ENCODE results near the gene AMDHD1.
"Not testable (repeated sequence)": the region's sequence is repeated elsewhere in the genome, so short reads cannot be mapped to it uniquely, and the experiment has no call there.

AMDHD1 gene

GRCh38 chr12:95951515-95951914 is 8.4 kb downstream of the AMDHD1 start:
- Mint-ChIP-seq H3K27me3 (no peaks in the 10 kb centered on the region), H3K4me1 (ENCODE audit: low read depth) (peaks cover 14% of the 10 kb centered on the region), H3K9me3 (peaks cover 8% of the 10 kb centered on the region), H3K27ac (no peak overlapping the region), H3K4me3 (no peak overlapping the region), H3K36me3 (ENCODE audit: low read depth) (no peaks in the 10 kb centered on the region)
- intact Hi-C loops (cut with micrococcal nuclease) = no loop called here

- intact Hi-C loops (cut with micrococcal nuclease) = no loop called here
- H3K9me3 Mint-ChIP-seq = peaks cover 8% of the 10 kb centered on the region
- peaks cover 14% of the 10 kb centered on the region for H3K4me1 Mint-ChIP-seq (ENCODE audit: low read depth)
- H3K4me3 Mint-ChIP-seq = no peak overlapping the region
- no peaks in the 10 kb centered on the region for H3K36me3 Mint-ChIP-seq (ENCODE audit: low read depth)
- H3K27ac Mint-ChIP-seq = no peak overlapping the region
- no peaks in the 10 kb centered on the region for H3K27me3 Mint-ChIP-seq
These were observed 9.9 kb downstream of the AMDHD1 start for GRCh38 chr12:95953000-95953399.

- Mint-ChIP-seq H3K27ac (no peak overlapping the region), H3K27me3 (no peaks in the 10 kb centered on the region), H3K36me3 (ENCODE audit: low read depth) (no peaks in the 10 kb centered on the region), H3K4me3 (no peak overlapping the region), H3K9me3 (peaks cover 8% of the 10 kb centered on the region), H3K4me1 (ENCODE audit: low read depth) (peaks cover 20% of the 10 kb centered on the region)
- intact Hi-C loops (cut with micrococcal nuclease) = no loop called here
These were observed 12.5 kb downstream of the AMDHD1 start for GRCh38 chr12:95955549-95956159.

GRCh38 chr12:95956557-95957145 is 13.5 kb downstream of the AMDHD1 start:
- Mint-ChIP-seq H3K36me3 (ENCODE audit: low read depth) (no peaks in the 10 kb centered on the region), H3K9me3 (no peaks in the 10 kb centered on the region), H3K4me3 (no peak overlapping the region), H3K4me1 (ENCODE audit: low read depth) (peaks cover 11% of the 10 kb centered on the region), H3K27me3 (no peaks in the 10 kb centered on the region), H3K27ac (no peak overlapping the region)
- intact Hi-C loops (cut with micrococcal nuclease) = no loop called here

- no peaks in the 10 kb centered on the region for H3K36me3 Mint-ChIP-seq (ENCODE audit: low read depth)
- H3K9me3 Mint-ChIP-seq = no peaks in the 10 kb centered on the region
- intact Hi-C loops (cut with micrococcal nuclease) = loop anchor here (2.0 kb wide), 1 partner anchor 40 kb away; no protein-coding TSS in a partner anchor
- no peak overlapping the region for H3K27ac Mint-ChIP-seq
- H3K27me3 Mint-ChIP-seq = no peaks in the 10 kb centered on the region
- no peak overlapping the region for H3K4me3 Mint-ChIP-seq
- H3K4me1 Mint-ChIP-seq (ENCODE audit: low read depth) = peaks cover 5% of the 10 kb centered on the region
These were observed 16.0 kb downstream of the AMDHD1 start for GRCh38 chr12:95959107-95959506.

GRCh38 chr12:95960241-95960640 is 17.1 kb downstream of the AMDHD1 start:
- Mint-ChIP-seq H3K4me3 (no peak overlapping the region), H3K36me3 (ENCODE audit: low read depth) (no peaks in the 10 kb centered on the region), H3K27me3 (no peaks in the 10 kb centered on the region), H3K9me3 (no peaks in the 10 kb centered on the region), H3K27ac (no peak overlapping the region), H3K4me1 (ENCODE audit: low read depth) (peaks cover 13% of the 10 kb centered on the region)
- intact Hi-C loops (cut with micrococcal nuclease) = no loop called here

- H3K27me3 Mint-ChIP-seq = no peaks in the 10 kb centered on the region
- H3K36me3 Mint-ChIP-seq (ENCODE audit: low read depth) = peaks cover 7% of the 10 kb centered on the region
- peaks cover 13% of the 10 kb centered on the region for H3K4me1 Mint-ChIP-seq (ENCODE audit: low read depth)
- H3K4me3 Mint-ChIP-seq = no peak overlapping the region
- intact Hi-C loops (cut with micrococcal nuclease) = no loop called here
- H3K27ac Mint-ChIP-seq = no peak overlapping the region
- H3K9me3 Mint-ChIP-seq = no peaks in the 10 kb centered on the region
These were observed 19.1 kb downstream of the AMDHD1 start for GRCh38 chr12:95962222-95962621.

- Mint-ChIP-seq H3K9me3 (no peaks in the 10 kb centered on the region), H3K27me3 (no peaks in the 10 kb centered on the region), H3K36me3 (ENCODE audit: low read depth) (peaks cover 7% of the 10 kb centered on the region), H3K4me3 (no peak overlapping the region), H3K27ac (no peak overlapping the region), H3K4me1 (ENCODE audit: low read depth) (peaks cover 13% of the 10 kb centered on the region)
- intact Hi-C loops (cut with micrococcal nuclease) = no loop called here
These were observed 20.0 kb downstream of the AMDHD1 start for GRCh38 chr12:95963096-95963495.

GRCh38 chr12:95966287-95966870 is 23.2 kb downstream of the AMDHD1 start:
- no peaks in the 10 kb centered on the region for H3K27me3 Mint-ChIP-seq
- intact Hi-C loops (cut with micrococcal nuclease) = no loop called here
- H3K36me3 Mint-ChIP-seq (ENCODE audit: low read depth) = peaks cover 7% of the 10 kb centered on the region
- no peak overlapping the region for H3K27ac Mint-ChIP-seq
- H3K4me3 Mint-ChIP-seq = no peak overlapping the region
- peaks cover 8% of the 10 kb centered on the region for H3K4me1 Mint-ChIP-seq (ENCODE audit: low read depth)
- H3K9me3 Mint-ChIP-seq = no peaks in the 10 kb centered on the region

- Mint-ChIP-seq H3K27ac (no peak overlapping the region), H3K4me1 (ENCODE audit: low read depth) (peaks cover 8% of the 10 kb centered on the region), H3K4me3 (no peak overlapping the region), H3K9me3 (no peaks in the 10 kb centered on the region), H3K36me3 (ENCODE audit: low read depth) (peaks cover 7% of the 10 kb centered on the region), H3K27me3 (no peaks in the 10 kb centered on the region)
- intact Hi-C loops (cut with micrococcal nuclease) = no loop called here
These were observed 24.2 kb downstream of the AMDHD1 start for GRCh38 chr12:95967301-95967700.

- H3K36me3 Mint-ChIP-seq (ENCODE audit: low read depth); intact Hi-C loops (cut with micrococcal nuclease); H3K4me3 Mint-ChIP-seq: not testable (repeated sequence)
These were observed 26.0 kb downstream of the AMDHD1 start for GRCh38 chr12:95969116-95969515.

GRCh38 chr12:95970905-95971304 is 27.8 kb downstream of the AMDHD1 start:
- Mint-ChIP-seq H3K36me3 (ENCODE audit: low read depth) (peaks cover 7% of the 10 kb centered on the region), H3K27me3 (no peaks in the 10 kb centered on the region), H3K4me3 (no peak overlapping the region), H3K9me3 (no peaks in the 10 kb centered on the region), H3K27ac (no peak overlapping the region), H3K4me1 (ENCODE audit: low read depth) (no peaks in the 10 kb centered on the region)
- intact Hi-C loops (cut with micrococcal nuclease) = no loop called here

More at GRCh38 chr12:95969116-95969515, 26.0 kb downstream of the AMDHD1 start:
- H3K27me3 Mint-ChIP-seq; H3K9me3 Mint-ChIP-seq; H3K4me1 Mint-ChIP-seq (ENCODE audit: low read depth); H3K27ac Mint-ChIP-seq: not testable (repeated sequence)

- Mint-ChIP-seq H3K9me3 (no peaks in the 10 kb centered on the region), H3K4me3 (no peak overlapping the region), H3K27me3 (no peaks in the 10 kb centered on the region), H3K36me3 (ENCODE audit: low read depth) (peaks cover 11% of the 10 kb centered on the region), H3K27ac (no peak overlapping the region), H3K4me1 (ENCODE audit: low read depth) (no peaks in the 10 kb centered on the region)
- intact Hi-C loops (cut with micrococcal nuclease) = no loop called here
These were observed 29.8 kb downstream of the AMDHD1 start for GRCh38 chr12:95972832-95973456.

- Mint-ChIP-seq H3K27ac (no peak overlapping the region), H3K27me3 (no peaks in the 10 kb centered on the region), H3K4me1 (ENCODE audit: low read depth) (no peaks in the 10 kb centered on the region), H3K9me3 (no peaks in the 10 kb centered on the region), H3K4me3 (no peak overlapping the region), H3K36me3 (ENCODE audit: low read depth) (peaks cover 14% of the 10 kb centered on the region)
- intact Hi-C loops (cut with micrococcal nuclease) = no loop called here
These were observed 31.2 kb downstream of the AMDHD1 start for GRCh38 chr12:95974358-95974757.
